MCF 10A (cell line): ENCODE data around the gene CATSPERZ. TPM values are rescaled to one million over a fixed set of nuclear protein-coding genes. Genes with fewer than 3 reads are reported as not detected.

Experiments used
- Bru-seq: library from RNA; stranded (reverse); fragments of 400-500 nt; gene quantifications from one replicate; lab custom pipeline; 2021; lab: Mats Ljungman, UMichigan
- BruChase-seq, 2 experiments: library from RNA; stranded (reverse); fragments of 400-500 nt; gene quantifications; one replicate each; lab custom pipeline; 2021; lab: Mats Ljungman, UMichigan
- BruUV-seq: library from RNA; stranded (reverse); fragments of 400-500 nt; replicated peaks from 2 replicates; lab custom pipeline; 2021; lab: Mats Ljungman, UMichigan
- CTCF ChIA-PET: fragments of 300-600 bp; sonication (Branson Sonifier 250); formaldehyde crosslinking; extraction: SDS; loops from one replicate; lab custom pipeline; 2021; ENCODE audit warnings: antibody characterized with exemption, inconsistent platforms; lab: Yijun Ruan, JAX
- POLR2A ChIA-PET: fragments of 300-600, 350-650 bp; sonication (Branson Sonifier 250); formaldehyde crosslinking; extraction: SDS; loops from one replicate; lab custom pipeline; 2020; ENCODE audit warnings: antibody characterized with exemption, inconsistent platforms; lab: Yijun Ruan, JAX
- DNase-seq: peaks from one replicate; pipeline ENCODE4 v3.0.0-alpha.2; 2018; ENCODE audit not compliant: unreplicated experiment
- H3K27ac Mint-ChIP-seq: one replicate; pipeline ENCODE4 v1.8.0; 2022; ENCODE audit warnings: mild to moderate bottlenecking, low read depth, mixed read lengths; ENCODE audit not compliant: unreplicated experiment
- H3K27me3 Mint-ChIP-seq: one replicate; pipeline ENCODE4 v1.8.0; 2022; ENCODE audit warnings: mixed read lengths; ENCODE audit not compliant: insufficient read depth, unreplicated experiment
- H3K36me3 Mint-ChIP-seq: one replicate; pipeline ENCODE4 v1.8.0; 2022; ENCODE audit warnings: mild to moderate bottlenecking, moderate library complexity, mixed read lengths; ENCODE audit not compliant: insufficient read depth, unreplicated experiment
- H3K4me1 Mint-ChIP-seq: one replicate; pipeline ENCODE4 v1.8.0; 2022; ENCODE audit warnings: mixed read lengths; ENCODE audit not compliant: insufficient read depth, unreplicated experiment
- H3K4me3 Mint-ChIP-seq: one replicate; pipeline ENCODE4 v1.8.0; 2022; ENCODE audit warnings: mild to moderate bottlenecking, moderate library complexity, mixed read lengths; ENCODE audit not compliant: unreplicated experiment
- H3K9me3 Mint-ChIP-seq: one replicate; pipeline ENCODE4 v1.8.0; 2022; ENCODE audit warnings: mixed read lengths; ENCODE audit not compliant: unreplicated experiment
- intact Hi-C: fragments of 100-400 bp; cut with micrococcal nuclease; formaldehyde crosslinking; loops from 2 replicates; pipeline ENCODE4 v1.14.1; 2022
- long read RNA-seq: library from polyadenylated mRNA; stranded (forward); transcript quantifications from one replicate; pipeline ENCODE4 v2.0.0, GENCODE V29; 2022
- total RNA-seq: library from RNA; stranded (reverse); gene quantifications from 2 replicates; pipeline ENCODE4 v1.2.3, GENCODE V29; 2022
- TF ChIP-seq, protein P1 (sequence below): fragments of 200-600 bp; IDR thresholded peaks from one replicate; pipeline ENCODE4 v1.8.0; 2022; ENCODE audit warnings: antibody characterized with exemption, mild to moderate bottlenecking; ENCODE audit not compliant: unreplicated experiment

The CATSPERZ gene, protein sequence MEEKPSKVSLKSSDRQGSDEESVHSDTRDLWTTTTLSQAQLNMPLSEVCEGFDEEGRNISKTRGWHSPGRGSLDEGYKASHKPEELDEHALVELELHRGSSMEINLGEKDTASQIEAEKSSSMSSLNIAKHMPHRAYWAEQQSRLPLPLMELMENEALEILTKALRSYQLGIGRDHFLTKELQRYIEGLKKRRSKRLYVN
- total RNA-seq: 0.68 TPM in 1 of 2 replicates, not detected in the other
- Bru-seq, nascent RNA: percentile 2 among the genes with signal in this experiment
- percentile 29 among the genes with signal in this experiment for BruChase-seq, experiment 1, labeled RNA remaining after a 6-hour chase
- BruChase-seq, experiment 2, labeled RNA remaining after a 2-hour chase: not detected
- long read RNA-seq: 0 reads

DNA sequence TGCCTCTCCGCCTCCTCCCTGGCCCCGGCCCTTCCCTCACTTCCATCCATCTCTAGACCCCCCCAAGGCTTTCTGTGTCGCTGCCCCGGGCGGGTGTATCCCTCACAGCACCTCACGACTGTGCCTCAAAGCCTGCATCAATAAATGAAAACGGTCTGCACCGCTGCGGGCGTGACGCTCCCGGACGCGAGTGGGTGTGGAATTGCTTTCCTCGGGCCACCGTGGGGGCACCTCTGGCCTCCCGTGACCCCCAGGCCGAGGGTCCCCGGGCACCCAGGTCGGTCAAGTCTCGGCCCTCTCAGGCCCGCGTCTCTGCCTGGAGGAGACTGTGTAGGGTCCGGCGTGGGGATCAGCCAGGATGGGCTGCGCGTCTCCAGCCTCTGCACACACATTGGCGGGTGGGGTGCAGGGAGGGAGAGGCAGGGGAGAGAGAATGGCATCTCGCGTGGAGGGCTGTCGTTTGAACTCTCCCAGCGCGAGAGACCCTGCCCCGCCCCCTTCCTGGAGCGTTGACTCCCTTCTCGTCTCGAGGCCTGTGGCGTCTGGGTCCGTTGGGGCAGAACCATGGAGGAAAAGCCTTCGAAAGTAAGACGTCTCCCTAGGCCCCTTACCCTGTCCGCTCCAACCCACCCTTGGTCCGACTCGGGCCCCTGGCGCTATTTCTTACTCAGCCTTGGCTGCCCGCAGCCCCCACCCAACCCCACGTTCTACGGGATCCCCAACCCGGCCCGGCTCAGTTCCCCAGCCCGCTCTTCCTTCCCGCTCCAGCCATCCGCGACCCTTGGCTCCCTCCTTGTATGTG lies at the start of gene CATSPERZ:
TSS of gene CATSPERZ (plus strand) at position 512 of the 802 bp plus-strand sequence. CDS start at position 565, 53 bp downstream.
- BruUV-seq: no TSS peak
- intact Hi-C loops: loop anchor here (2.0 to 5.0 kb wide), 2 partner anchors 47 to 113 kb away; partner anchors contain the start of gene STIP1
- no peaks in the 10 kb centered on the region for H3K27me3 Mint-ChIP-seq
- H3K4me1 Mint-ChIP-seq: peaks cover 16% of the 10 kb centered on the region
- no peaks in the 10 kb centered on the region for H3K36me3 Mint-ChIP-seq
- no peak within 1 kb of the TSS for H3K27ac Mint-ChIP-seq
- CTCF ChIA-PET: interaction anchor here (0.6 to 5.1 kb wide), 22 partner anchors 8 to 464 kb away, joined by 3 to 96 read pairs (median 6); partner anchors contain the start of genes BAD, CCDC88B, FERMT3 and FKBP2
- peak within 1 kb of the TSS; percentile 64 for H3K4me3 Mint-ChIP-seq
- no peak for DNase-seq
- TF ChIP-seq, protein P1, sequence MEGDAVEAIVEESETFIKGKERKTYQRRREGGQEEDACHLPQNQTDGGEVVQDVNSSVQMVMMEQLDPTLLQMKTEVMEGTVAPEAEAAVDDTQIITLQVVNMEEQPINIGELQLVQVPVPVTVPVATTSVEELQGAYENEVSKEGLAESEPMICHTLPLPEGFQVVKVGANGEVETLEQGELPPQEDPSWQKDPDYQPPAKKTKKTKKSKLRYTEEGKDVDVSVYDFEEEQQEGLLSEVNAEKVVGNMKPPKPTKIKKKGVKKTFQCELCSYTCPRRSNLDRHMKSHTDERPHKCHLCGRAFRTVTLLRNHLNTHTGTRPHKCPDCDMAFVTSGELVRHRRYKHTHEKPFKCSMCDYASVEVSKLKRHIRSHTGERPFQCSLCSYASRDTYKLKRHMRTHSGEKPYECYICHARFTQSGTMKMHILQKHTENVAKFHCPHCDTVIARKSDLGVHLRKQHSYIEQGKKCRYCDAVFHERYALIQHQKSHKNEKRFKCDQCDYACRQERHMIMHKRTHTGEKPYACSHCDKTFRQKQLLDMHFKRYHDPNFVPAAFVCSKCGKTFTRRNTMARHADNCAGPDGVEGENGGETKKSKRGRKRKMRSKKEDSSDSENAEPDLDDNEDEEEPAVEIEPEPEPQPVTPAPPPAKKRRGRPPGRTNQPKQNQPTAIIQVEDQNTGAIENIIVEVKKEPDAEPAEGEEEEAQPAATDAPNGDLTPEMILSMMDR: no peak
- POLR2A ChIA-PET: interaction anchor here (1.6 to 5.8 kb wide), 7 partner anchors 15 to 115 kb away, joined by 8 to 107 read pairs (median 19); partner anchors contain the start of genes BAD, FKBP2, GPR137 and PLCB3
- no peaks in the 10 kb centered on the region for H3K9me3 Mint-ChIP-seq

DNA sequence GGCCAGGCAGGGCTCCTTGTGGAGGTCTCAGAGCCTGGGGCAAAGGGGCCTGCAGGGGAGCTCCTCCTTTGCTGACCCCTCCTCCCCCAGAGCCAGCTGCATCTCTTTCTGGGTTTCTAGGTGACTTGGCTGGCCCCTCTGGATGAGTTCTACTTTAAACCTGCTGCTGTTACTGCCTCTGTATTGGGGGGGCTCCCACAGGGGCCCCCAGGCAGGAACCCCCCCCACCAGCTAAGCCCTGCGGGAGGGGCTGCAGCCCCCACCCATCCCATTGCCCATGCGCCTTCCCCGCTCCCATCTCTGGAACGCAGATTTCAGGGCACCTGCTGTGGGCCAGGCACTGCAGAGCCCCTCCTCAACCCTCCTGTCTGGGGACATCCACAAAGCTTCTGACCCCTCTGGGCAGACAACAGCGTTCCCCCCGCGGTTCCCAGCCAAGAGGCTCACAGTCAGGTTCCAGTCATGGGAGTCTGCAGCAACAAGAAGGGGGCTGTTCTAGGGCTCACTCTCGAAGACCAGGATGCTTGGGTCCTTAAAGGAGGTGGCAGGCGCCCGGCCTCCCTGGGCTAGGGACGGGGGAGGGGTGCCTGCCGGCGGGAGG lies 49.6 kb upstream of the CATSPERZ start:
- Mint-ChIP-seq H3K27ac (no peak overlapping the region), H3K4me1 (peaks cover 6% of the 10 kb centered on the region), H3K9me3 (no peaks in the 10 kb centered on the region), H3K27me3 (no peaks in the 10 kb centered on the region), H3K4me3 (peak overlapping the region; percentile 87), H3K36me3 (no peaks in the 10 kb centered on the region)
- intact Hi-C loops: loop anchor here (1.0 to 5.0 kb wide), 4 partner anchors 19 to 107 kb away; partner anchors contain the start of genes GPR137 and RPS6KA4
- BruUV-seq: no TSS peak
- POLR2A ChIA-PET: interaction anchor here (0.7 to 3.3 kb wide), 9 partner anchors 7 to 51 kb away, joined by 3 to 53 read pairs (median 3); partner anchors contain the start of genes FKBP2, NUDT22 and TRPT1
- TF ChIP-seq, protein P1: no peak
- DNase-seq: no peak
- CTCF ChIA-PET: interaction anchor here (0.6 to 4.5 kb wide), 20 partner anchors 9 to 141 kb away, joined by 3 to 65 read pairs (median 4); partner anchors contain the start of genes CATSPERZ, FKBP2, NUDT22 and STIP1

DNA sequence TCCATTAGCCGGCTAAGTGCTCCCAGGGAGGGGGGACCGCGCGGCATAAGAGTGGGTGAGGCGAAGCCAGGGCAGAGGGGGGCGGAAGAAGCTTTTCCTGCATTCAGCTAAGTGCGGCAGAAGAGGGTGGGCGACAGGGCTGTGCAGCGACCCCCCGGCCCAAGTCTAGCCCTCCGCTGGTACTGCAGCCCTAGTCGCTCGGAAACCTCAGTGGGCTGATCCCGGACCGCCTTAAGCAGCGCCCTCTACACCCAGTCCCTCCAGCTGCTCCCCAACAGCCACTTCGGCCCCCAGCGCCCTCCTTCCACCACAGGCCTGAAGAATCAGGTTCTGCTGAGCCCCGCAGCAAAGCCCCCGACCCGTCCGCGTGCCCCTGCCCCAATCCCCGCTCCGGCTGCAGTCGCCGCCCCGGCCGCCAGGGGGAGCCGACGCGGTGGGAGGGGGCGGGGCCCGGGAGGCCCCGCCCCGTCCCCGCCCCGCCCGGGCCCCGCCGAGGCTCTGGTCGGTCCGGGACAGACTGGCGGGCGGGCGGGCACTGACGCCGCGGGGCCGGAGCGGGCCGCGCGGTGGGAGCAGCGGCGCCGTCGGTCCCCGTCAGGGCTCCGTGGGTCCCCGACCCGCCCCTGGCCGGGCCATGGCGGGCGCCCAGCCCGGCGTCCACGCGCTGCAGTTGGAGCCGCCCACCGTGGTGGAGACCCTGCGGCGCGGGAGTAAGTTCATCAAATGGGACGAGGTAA lies 49.0 kb upstream of the CATSPERZ start, which contains the start of gene PLCB3:
TSS of gene PLCB3 (plus strand) at position 515 of the 737 bp plus-strand sequence. CDS start at position 635, 120 bp downstream.
- Mint-ChIP-seq H3K27ac (peak within 1 kb of the TSS; percentile 89), H3K4me3 (peak within 1 kb of the TSS; percentile 87), H3K4me1 (peaks cover 6% of the 10 kb centered on the region), H3K27me3 (no peaks in the 10 kb centered on the region), H3K36me3 (no peaks in the 10 kb centered on the region), H3K9me3 (no peaks in the 10 kb centered on the region)
- DNase-seq: peak; percentile 46
- BruUV-seq: no TSS peak
- ChIA-PET POLR2A (interaction anchor here (1.2 to 3.3 kb wide), 11 partner anchors 8 to 65 kb away, joined by 3 to 53 read pairs (median 6); partner anchors contain the start of genes BAD, ESRRA, FKBP2 and GPR137), CTCF (interaction anchor here (0.6 to 4.5 kb wide), 23 partner anchors 8 to 861 kb away, joined by 3 to 65 read pairs (median 5); partner anchors contain the start of genes CATSPERZ, FKBP2, NUDT22 and STIP1)
- intact Hi-C loops: loop anchor here (1.0 to 5.0 kb wide), 4 partner anchors 18 to 106 kb away; partner anchors contain the start of genes GPR137 and RPS6KA4
- TF ChIP-seq, protein P1: peak; percentile 85
